LNCaP clone FGC (cell line): Measurements from ENCODE around the gene PPY.

ENCODE experiments used
- DNase-seq: peaks from one replicate; pipeline ENCODE4 v3.0.0-alpha.2; 2011; ENCODE audit warnings: low read depth
- H3K4me3 ChIP-seq: 2 replicates; pipeline ENCODE4 v1.5.1; 2011; ENCODE audit warnings: mild to moderate bottlenecking, low read depth, low read length, control low read depth
- TF ChIP-seq, protein P1 (sequence below): IDR thresholded peaks from 2 replicates; pipeline ENCODE4 v1.5.1; 2012; ENCODE audit warnings: mild to moderate bottlenecking; ENCODE audit not compliant: control insufficient read depth, insufficient read depth; ENCODE audit errors: extremely low read depth

PPY gene

DNA sequence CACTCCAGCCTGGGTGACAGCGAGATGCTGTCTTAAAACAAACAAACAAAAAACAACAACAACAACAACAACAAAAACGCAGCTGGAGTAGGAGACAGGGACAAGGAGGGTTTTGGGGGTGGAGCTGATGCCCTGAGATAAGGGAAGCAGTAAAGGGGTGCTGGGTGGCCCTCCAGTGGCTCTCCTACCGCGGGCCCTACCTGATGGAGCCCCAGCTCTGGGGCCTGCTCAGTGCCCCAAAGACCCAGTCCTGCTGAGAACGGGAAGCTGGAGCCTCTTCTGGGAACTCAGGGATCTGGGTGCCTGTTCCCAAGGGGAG lies 40.9 kb upstream of the PPY start:
- no peak for DNase-seq
- TF ChIP-seq, protein P1, sequence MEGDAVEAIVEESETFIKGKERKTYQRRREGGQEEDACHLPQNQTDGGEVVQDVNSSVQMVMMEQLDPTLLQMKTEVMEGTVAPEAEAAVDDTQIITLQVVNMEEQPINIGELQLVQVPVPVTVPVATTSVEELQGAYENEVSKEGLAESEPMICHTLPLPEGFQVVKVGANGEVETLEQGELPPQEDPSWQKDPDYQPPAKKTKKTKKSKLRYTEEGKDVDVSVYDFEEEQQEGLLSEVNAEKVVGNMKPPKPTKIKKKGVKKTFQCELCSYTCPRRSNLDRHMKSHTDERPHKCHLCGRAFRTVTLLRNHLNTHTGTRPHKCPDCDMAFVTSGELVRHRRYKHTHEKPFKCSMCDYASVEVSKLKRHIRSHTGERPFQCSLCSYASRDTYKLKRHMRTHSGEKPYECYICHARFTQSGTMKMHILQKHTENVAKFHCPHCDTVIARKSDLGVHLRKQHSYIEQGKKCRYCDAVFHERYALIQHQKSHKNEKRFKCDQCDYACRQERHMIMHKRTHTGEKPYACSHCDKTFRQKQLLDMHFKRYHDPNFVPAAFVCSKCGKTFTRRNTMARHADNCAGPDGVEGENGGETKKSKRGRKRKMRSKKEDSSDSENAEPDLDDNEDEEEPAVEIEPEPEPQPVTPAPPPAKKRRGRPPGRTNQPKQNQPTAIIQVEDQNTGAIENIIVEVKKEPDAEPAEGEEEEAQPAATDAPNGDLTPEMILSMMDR, result no peak
- no peak overlapping the region for H3K4me3 ChIP-seq

GRCh38 chr17:43982171-43982570 lies 39.9 kb upstream of the PPY start:
- TF ChIP-seq, protein P1, result no peak
- H3K4me3 ChIP-seq, result no peak overlapping the region
- DNase-seq, result no peak

DNA sequence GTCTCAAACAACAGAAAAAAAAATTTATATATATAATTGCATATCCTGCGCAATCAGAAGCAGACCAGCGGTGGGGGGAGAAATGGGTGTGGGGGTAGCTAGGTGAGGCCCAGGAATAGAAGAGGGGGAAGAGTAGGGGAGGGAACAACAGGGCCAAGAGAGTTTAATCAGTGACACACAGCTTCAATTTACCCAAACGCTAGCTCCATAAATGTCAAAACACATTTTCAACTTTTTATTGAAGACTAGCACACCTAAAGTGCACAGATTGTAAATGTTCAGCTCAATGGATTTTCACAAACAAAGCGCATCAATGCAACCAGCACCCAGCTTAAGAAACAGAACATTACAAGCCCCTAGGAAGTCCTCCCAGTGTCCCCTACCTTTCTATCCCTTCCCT lies 37.4 kb upstream of the PPY start:
- TF ChIP-seq, protein P1, result no peak
- H3K4me3 ChIP-seq, result no peak overlapping the region
- no peak for DNase-seq

DNA sequence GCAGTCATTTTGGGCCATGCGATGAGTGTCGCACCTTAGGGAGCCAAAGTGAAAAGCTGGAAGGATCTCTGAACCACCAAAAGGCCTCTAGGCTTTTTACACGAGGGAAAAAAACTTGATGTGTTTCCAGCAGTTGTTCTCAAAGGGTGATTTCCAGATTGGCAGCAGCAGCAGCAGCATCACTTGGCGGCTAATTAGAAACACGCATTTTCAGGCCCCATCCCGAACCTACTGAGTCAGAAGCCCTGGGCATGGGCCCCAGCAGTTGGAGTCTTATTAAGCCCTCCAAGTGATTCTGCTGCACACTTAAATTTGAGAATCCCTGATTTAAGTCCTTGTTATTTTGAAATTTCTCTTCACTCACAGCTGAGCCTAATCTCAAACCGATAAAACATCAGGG lies 36.7 kb upstream of the PPY start:
- no peak for DNase-seq
- H3K4me3 ChIP-seq, result no peak overlapping the region
- TF ChIP-seq, protein P1, result no peak

DNA sequence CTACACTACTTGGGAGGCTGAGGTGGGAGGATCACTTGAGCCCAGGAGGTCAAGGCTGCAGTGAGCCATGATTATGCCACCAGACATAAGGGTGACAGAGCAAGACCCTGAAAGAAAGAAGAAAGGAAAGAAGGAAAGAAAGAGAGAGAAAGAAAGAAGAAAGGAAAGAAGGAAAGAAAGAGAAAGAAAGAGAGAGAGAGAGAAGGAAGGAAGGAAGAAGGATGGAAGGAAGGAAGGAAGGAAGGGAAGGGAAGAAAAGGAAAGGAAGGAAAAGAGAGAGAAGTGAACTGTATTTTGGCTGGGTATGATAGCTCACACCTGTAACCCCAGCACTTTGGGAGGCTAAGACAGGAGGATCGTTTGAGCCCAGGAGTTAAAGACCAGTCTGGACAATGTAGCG lies 35.8 kb upstream of the PPY start:
- DNase-seq, result no peak
- TF ChIP-seq, protein P1, result no peak
- no peak overlapping the region for H3K4me3 ChIP-seq

DNA sequence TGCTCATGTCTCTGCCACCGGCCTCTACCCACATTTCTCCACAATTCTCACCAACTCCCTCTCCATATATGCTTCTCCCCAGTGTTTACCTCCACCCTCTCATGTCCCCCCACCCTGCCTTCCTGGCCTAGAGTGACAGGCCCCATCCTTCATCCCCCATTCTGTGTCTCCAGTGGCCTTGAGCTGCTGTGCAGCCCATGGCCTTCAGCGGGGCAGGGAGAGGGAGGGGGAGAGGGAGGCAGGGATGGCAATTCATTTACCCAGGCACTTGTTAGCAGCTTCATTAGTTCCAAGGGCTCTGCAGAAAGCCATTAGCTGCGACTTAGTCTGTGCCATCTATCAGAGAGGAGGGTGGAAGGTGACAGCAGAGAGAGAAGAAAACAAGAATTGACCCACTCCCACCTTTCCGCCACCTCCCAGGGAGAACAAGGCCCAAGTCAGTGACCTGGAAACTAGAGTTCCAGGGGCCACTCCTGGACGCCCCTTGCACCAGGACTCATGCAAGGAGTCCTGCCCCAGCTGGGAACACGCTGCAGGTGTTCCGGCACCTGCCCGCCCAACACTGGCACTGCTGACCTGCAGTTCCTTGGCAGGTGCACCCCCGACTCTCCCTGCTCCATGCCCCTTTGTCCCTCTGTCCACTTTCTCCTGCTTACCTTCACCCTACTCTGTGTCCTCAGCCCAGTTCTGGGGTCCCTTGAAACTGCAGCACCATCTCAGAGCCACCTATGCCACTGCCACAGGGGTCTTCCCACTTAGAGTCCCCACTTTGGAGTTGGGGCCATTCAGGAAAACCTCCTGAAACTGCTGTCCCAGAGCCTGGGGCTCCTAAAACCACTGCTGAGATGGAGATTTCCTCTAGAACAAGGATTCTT lies 34.9 kb upstream of the PPY start:
- TF ChIP-seq, protein P1, result no peak
- DNase-seq, result no peak
- H3K4me3 ChIP-seq, result no peak overlapping the region

GRCh38 chr17:43975898-43976297 lies 33.6 kb upstream of the PPY start:
- no peak for DNase-seq
- H3K4me3 ChIP-seq, result no peak overlapping the region
- TF ChIP-seq, protein P1, result no peak
